ENCODE results near the gene TRAPPC3L. TPM values are rescaled to one million over a fixed set of nuclear protein-coding genes. Genes with fewer than 3 reads are reported as not detected.

The TRAPPC3L gene
- total and polyA plus RNA-seq, 2 of the 8 experiments (the other 6 are each of a cell fraction or from before 2014, with no cell fraction given), result not detected

DNA sequence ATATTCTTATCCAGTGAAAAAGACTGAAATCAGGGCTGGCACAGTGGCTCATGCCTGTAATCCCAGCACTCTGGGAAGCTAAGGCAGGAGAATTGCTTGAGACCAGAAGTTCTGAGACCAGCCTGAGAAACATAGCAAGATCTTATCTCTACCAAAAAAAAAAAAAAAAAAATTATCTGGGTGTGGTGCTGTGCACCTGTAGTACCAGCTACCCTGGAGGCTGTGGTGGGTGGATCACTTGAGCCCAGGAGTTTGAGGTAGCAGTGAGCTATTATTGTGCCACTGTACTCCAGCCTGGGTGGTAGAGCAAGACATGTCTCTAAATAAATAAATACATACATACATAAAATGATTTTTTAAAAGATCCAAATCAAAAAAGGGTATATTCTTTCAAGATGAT lies 78.0 kb downstream of the TRAPPC3L start (continued):
- TF ChIP-seq BCL11A (IDR thresholded peaks at IDR 0.05; ENCODE audit: low read depth in 2 of 2, low read length in 2 of 2) (no peak), SP4 (IDR thresholded peaks at IDR 0.05; ENCODE audit: low read length) (no peak)

Measured in H1 (cell line).